ENCODE data around the gene SHOX.

DNA sequence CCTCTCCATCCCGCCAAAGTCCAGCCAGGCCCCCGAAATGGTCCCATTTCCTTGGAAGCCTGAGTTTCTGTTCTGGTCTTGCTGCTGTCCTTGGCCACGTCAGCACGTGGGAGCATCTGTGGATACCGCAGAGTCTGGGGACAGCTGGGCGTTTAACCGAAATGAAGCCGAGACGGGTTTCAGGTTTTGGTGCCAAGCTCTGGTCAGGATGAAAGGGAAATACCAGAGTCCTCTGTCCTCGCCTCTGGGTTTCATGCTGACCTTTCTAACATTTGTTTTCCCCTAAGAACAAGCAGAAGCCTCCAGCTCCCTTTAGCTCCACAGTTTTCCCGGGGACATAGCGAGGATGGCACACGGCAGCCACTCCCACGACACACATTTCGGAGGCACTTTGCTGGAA is 19.7 kb downstream of the SHOX start:
- TF ChIP-seq, protein P1, sequence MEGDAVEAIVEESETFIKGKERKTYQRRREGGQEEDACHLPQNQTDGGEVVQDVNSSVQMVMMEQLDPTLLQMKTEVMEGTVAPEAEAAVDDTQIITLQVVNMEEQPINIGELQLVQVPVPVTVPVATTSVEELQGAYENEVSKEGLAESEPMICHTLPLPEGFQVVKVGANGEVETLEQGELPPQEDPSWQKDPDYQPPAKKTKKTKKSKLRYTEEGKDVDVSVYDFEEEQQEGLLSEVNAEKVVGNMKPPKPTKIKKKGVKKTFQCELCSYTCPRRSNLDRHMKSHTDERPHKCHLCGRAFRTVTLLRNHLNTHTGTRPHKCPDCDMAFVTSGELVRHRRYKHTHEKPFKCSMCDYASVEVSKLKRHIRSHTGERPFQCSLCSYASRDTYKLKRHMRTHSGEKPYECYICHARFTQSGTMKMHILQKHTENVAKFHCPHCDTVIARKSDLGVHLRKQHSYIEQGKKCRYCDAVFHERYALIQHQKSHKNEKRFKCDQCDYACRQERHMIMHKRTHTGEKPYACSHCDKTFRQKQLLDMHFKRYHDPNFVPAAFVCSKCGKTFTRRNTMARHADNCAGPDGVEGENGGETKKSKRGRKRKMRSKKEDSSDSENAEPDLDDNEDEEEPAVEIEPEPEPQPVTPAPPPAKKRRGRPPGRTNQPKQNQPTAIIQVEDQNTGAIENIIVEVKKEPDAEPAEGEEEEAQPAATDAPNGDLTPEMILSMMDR (IDR thresholded peaks at IDR 0.05; ENCODE audit: low read depth, low read length): no peak
- no peak for TF ChIP-seq EZH2phosphoT487 (IDR thresholded peaks at IDR 0.05; ENCODE audit: low read depth)

Data from OCI-LY3 (cell line).